Right lobe of liver (tissue), 4 donors: ENCODE results near the gene MACROD2.

Experiments
- POLR2A ChIP-seq: fragments of 450-650 bp; IDR thresholded peaks from one replicate; pipeline ENCODE4 v1.6.1; 2017; ENCODE audit warnings: antibody characterized with exemption, mild to moderate bottlenecking
- TF ChIP-seq, protein P1 (sequence below), 4 donors: fragments of 200-600 bp in 3 of 4; fragments of 450-650 bp in 1 of 4; IDR thresholded peaks; one replicate each; pipeline versions ENCODE4 v1.5.1 to v1.8.0; 2016 to 2022; ENCODE audit warnings: antibody characterized with exemption in 4 of 4, mild to moderate bottlenecking in 2 of 4
- donor health status: DM: no; HTN: no; CAD: no.
- donor health status: DM: no; HTN: no; CAD: no.
- donor health status: DM: no; HTN: yes; CAD: no.

GRCh38 chr20:14866841-14867514 lies 871.7 kb downstream of the MACROD2 start:
- TF ChIP-seq, protein P1, sequence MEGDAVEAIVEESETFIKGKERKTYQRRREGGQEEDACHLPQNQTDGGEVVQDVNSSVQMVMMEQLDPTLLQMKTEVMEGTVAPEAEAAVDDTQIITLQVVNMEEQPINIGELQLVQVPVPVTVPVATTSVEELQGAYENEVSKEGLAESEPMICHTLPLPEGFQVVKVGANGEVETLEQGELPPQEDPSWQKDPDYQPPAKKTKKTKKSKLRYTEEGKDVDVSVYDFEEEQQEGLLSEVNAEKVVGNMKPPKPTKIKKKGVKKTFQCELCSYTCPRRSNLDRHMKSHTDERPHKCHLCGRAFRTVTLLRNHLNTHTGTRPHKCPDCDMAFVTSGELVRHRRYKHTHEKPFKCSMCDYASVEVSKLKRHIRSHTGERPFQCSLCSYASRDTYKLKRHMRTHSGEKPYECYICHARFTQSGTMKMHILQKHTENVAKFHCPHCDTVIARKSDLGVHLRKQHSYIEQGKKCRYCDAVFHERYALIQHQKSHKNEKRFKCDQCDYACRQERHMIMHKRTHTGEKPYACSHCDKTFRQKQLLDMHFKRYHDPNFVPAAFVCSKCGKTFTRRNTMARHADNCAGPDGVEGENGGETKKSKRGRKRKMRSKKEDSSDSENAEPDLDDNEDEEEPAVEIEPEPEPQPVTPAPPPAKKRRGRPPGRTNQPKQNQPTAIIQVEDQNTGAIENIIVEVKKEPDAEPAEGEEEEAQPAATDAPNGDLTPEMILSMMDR (IDR thresholded peaks at IDR 0.05): no peak
- TF ChIP-seq POLR2A: no peak
